ENCODE data around the gene NSUN5. TPM values are rescaled to one million over a fixed set of nuclear protein-coding genes. Genes with fewer than 3 reads are reported as not detected.

Gene NSUN5
- total RNA-seq, 1 experiment from 2014 or later = 52.9 TPM

DNA sequence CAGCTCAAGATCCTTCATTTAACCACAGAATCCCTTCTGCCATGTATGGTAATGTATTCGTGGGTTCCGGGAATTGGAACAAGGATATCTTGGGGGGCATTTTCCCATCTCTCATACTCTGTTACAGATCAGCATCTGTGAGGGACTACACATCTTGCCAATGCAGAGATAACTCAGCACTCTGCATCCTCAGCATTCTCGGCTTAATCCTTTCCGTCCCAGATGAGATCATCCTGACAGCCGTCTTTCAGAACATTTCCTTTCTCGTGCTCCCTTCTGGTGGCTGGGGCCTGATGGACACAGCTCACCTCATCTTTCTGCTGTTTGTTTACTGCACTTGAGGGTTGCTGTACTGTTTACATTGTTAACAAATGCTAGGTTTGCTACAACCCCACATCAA lies 44.6 kb upstream of the NSUN5 start:
- peaks cover 9% of the 10 kb centered on the region for H3K9me3 Mint-ChIP-seq (ENCODE audit: unreplicated experiment)
- peaks cover 4% of the 10 kb centered on the region for H3K36me3 Mint-ChIP-seq (ENCODE audit: insufficient read depth, unreplicated experiment)
- no peak for DNase-seq (ENCODE audit: unreplicated experiment)
- H3K27me3 Mint-ChIP-seq (ENCODE audit: insufficient read depth, unreplicated experiment) = peaks cover 4% of the 10 kb centered on the region
- ChIA-PET POLR2A (no interaction called here), CTCF (interaction anchor here (1.3 kb wide), 1 partner anchor 99 kb away, joined by 3 read pairs; no protein-coding TSS in a partner anchor)
- no TSS peak for BruUV-seq (replicated peaks)
- intact Hi-C loops (cut with micrococcal nuclease) = no loop called here
- H3K27ac Mint-ChIP-seq (ENCODE audit: low read depth, unreplicated experiment) = no peak overlapping the region
- no peak overlapping the region for H3K4me3 Mint-ChIP-seq (ENCODE audit: unreplicated experiment)
- TF ChIP-seq CTCF (IDR thresholded peaks at IDR 0.05; ENCODE audit: unreplicated experiment) = no peak
- H3K4me1 Mint-ChIP-seq (ENCODE audit: insufficient read depth, unreplicated experiment) = no peaks in the 10 kb centered on the region

DNA sequence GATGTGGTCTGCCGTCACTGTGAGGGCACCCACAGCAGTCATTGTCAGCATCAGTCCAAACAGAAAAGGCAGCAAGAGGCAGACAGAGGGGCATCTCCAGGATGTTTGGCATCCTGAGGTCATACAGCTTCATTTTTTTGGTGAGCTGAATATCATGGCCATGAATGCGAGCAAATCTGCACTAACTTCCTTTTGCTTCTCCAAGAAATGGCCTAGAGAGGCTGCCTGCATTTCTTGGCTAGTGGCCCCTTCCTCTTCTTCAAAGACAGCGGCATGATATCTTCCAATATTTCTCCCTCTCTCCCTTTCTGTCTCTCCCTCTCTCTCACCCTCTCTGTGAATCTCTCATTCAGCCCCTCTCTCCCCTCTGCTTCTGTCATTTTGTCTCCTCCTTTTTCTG lies 44.2 kb upstream of the NSUN5 start:
- DNase-seq (ENCODE audit: unreplicated experiment) = no peak
- no peak for TF ChIP-seq CTCF (IDR thresholded peaks at IDR 0.05; ENCODE audit: unreplicated experiment)
- peaks cover 9% of the 10 kb centered on the region for H3K27me3 Mint-ChIP-seq (ENCODE audit: insufficient read depth, unreplicated experiment)
- no peak overlapping the region for H3K4me3 Mint-ChIP-seq (ENCODE audit: unreplicated experiment)
- ChIA-PET POLR2A (no interaction called here), CTCF (interaction anchor here (1.3 kb wide), 1 partner anchor 99 kb away, joined by 3 read pairs; no protein-coding TSS in a partner anchor)
- H3K27ac Mint-ChIP-seq (ENCODE audit: low read depth, unreplicated experiment) = no peak overlapping the region
- no peaks in the 10 kb centered on the region for H3K4me1 Mint-ChIP-seq (ENCODE audit: insufficient read depth, unreplicated experiment)
- peaks cover 4% of the 10 kb centered on the region for H3K36me3 Mint-ChIP-seq (ENCODE audit: insufficient read depth, unreplicated experiment)
- peaks cover 9% of the 10 kb centered on the region for H3K9me3 Mint-ChIP-seq (ENCODE audit: unreplicated experiment)
- no TSS peak for BruUV-seq (replicated peaks)
- intact Hi-C loops (cut with micrococcal nuclease) = no loop called here

DNA sequence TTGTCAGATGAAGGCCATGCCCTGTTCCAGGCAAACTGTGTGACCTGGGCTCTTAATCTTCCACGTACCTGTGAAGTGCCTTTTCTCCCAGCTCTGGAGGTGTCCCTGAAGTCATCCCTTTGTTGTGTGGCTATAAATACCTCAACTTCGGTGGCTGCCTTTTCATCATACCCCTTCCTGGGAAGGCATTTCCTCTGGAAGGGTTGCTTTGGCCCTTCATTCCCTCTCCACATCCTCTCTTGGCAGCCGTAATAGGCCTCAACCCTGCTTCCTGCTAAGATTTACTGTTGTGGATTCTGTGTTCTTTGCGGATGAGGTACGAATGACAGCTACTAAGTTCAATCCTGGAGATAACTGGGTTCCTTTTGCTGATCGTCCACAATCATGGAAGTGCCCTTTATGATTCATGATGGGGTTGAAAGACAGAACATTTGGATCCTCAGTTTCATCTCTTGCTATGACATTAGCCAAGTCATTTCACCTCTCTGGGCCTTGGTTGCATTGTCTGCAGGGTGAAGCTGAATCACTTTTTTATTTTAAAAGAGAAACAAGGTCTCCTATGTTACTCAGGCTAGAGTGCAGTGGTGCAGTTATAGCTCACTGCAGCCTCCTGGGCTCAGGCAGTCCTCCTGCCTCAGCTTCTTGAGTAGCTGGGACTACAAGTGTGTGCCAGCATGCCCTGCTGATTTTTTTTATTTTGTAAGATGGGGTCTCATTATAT lies 43.0 kb upstream of the NSUN5 start:
- CTCF ChIA-PET = no interaction called here
- H3K36me3 Mint-ChIP-seq (ENCODE audit: insufficient read depth, unreplicated experiment) = peaks cover 4% of the 10 kb centered on the region
- H3K4me3 Mint-ChIP-seq (ENCODE audit: unreplicated experiment) = no peak overlapping the region
- no TSS peak for BruUV-seq (replicated peaks)
- no peak for DNase-seq (ENCODE audit: unreplicated experiment)
- peaks cover 12% of the 10 kb centered on the region for H3K27me3 Mint-ChIP-seq (ENCODE audit: insufficient read depth, unreplicated experiment)
- no peak for TF ChIP-seq CTCF (IDR thresholded peaks at IDR 0.05; ENCODE audit: unreplicated experiment)
- POLR2A ChIA-PET = no interaction called here
- intact Hi-C loops (cut with micrococcal nuclease) = no loop called here
- H3K27ac Mint-ChIP-seq (ENCODE audit: low read depth, unreplicated experiment) = no peak overlapping the region
- H3K4me1 Mint-ChIP-seq (ENCODE audit: insufficient read depth, unreplicated experiment) = no peaks in the 10 kb centered on the region
- peaks cover 9% of the 10 kb centered on the region for H3K9me3 Mint-ChIP-seq (ENCODE audit: unreplicated experiment)

DNA sequence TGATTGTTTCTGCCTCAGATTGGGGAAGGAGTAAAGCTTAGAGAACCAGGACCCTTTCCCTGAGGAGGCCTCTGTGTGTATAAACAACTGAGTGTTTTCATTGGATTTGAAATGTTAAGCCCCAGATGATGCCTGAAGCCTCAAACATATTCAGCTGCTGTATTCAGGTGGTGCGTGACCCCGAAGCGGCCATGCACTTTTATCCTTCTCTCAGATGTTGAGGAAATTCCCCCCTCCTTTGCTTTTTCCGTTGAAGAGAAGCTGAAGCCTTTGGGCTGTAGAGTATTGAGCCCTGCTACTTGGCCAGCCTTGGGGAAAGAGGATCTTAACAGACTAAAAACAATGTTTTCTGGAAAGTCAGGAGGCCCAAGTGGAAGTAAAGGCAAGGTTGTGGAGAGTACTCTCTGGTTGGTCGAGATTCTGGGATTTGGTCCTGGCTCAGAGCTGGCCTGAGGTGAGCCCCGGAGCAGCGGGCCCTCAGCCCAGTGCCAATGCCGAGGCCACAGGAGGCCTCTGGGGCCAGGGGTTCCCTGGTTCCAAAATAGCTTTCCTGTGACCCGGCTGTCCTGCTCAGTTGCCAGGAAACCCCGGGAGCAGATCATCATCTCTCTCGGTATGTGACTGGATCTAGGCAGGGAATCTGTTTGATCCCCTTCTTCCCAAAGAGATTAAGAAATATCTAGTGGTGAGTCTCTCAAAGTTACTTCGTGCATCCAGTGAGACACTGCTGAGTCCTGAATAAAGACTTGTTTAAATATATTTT lies 41.9 kb upstream of the NSUN5 start:
- TF ChIP-seq CTCF (IDR thresholded peaks at IDR 0.05; ENCODE audit: unreplicated experiment) = no peak
- H3K27ac Mint-ChIP-seq (ENCODE audit: low read depth, unreplicated experiment) = no peak overlapping the region
- H3K4me1 Mint-ChIP-seq (ENCODE audit: insufficient read depth, unreplicated experiment) = no peaks in the 10 kb centered on the region
- no peak for DNase-seq (ENCODE audit: unreplicated experiment)
- BruUV-seq (replicated peaks) = no TSS peak
- POLR2A ChIA-PET = no interaction called here
- peaks cover 4% of the 10 kb centered on the region for H3K36me3 Mint-ChIP-seq (ENCODE audit: insufficient read depth, unreplicated experiment)
- no peak overlapping the region for H3K4me3 Mint-ChIP-seq (ENCODE audit: unreplicated experiment)
- H3K27me3 Mint-ChIP-seq (ENCODE audit: insufficient read depth, unreplicated experiment) = peaks cover 12% of the 10 kb centered on the region
- H3K9me3 Mint-ChIP-seq (ENCODE audit: unreplicated experiment) = peaks cover 9% of the 10 kb centered on the region
- CTCF ChIA-PET = interaction anchor here (0.6 kb wide), 1 partner anchor 91 kb away, joined by 4 read pairs; no protein-coding TSS in a partner anchor
- intact Hi-C loops (cut with micrococcal nuclease) = no loop called here
